Stimulated activated naive CD4-positive, alpha-beta T cell (primary cell): ENCODE results near the gene HRH4.

Experiments
- DNase-seq, 6 experiments: peaks; one replicate each; lab custom pipeline; 2025; lab: John Stamatoyannopoulos, UW

Gene HRH4, protein sequence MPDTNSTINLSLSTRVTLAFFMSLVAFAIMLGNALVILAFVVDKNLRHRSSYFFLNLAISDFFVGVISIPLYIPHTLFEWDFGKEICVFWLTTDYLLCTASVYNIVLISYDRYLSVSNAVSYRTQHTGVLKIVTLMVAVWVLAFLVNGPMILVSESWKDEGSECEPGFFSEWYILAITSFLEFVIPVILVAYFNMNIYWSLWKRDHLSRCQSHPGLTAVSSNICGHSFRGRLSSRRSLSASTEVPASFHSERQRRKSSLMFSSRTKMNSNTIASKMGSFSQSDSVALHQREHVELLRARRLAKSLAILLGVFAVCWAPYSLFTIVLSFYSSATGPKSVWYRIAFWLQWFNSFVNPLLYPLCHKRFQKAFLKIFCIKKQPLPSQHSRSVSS

DNA sequence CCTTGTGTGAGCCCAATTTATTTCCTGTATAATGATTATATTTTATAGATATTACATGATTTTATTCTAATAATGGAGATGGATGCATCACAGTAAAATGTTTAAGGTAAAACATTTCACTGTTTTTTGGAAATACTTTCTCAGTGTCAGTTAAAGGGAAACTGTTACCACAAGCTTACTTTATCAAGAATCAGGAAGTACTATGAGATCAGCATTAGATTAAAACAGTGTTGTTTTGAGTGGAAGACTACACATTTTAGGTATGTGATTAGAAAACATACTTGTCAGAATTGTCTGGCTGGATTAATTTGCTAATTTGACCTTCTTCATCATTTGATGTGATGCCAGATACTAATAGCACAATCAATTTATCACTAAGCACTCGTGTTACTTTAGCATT lies at the start of gene HRH4:
Gene HRH4, plus strand, starts transcription at position 250 of the 400 bp plus-strand sequence. Its CDS starts 92 bp downstream, at position 342.
- no peak for DNase-seq

DNA sequence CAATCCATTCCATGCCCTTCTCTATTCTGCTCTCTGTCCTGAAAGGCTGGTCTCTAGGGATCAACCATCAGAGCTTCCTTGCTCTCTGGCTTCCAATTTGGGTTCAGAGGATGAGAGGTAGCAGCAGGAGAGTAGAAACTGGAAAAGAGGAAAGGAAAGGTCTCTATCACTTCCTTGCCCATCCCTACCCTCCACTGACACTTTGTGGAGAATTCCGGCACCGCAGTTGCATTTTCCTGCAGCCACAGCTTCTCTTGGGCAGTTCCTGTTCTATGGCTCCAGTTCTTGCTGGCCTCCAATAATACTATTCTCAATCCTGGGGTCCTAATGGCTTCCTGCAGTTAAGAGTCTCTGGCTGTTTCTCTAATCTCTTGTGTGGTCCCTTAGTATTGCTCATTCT lies 47.3 kb upstream of the HRH4 start:
- no peak for DNase-seq

GRCh38 chr18:24414349-24415003 lies 46.0 kb upstream of the HRH4 start:
- no peak for DNase-seq

DNA sequence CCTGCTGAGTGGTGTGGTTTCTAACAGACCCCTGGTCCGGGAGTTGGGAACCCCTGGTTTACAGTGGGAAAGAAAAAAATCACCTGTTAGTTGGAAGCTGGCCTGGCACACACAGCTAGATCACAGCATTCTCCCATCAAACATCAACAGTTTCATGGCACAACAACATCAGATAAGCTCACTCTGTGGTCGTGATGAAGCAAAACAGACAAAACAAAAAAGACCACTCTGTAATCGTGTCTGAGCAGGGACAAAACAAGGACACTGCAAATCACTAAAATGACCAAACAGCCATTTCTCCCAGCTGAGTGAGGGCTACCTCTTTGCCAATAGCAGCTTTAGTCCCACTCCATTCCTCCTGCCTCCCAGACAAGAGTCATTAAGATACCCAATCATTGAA lies 43.0 kb upstream of the HRH4 start:
- DNase-seq, result no peak

- no peak for DNase-seq
Measured at GRCh38 chr18:24420551-24420950, 39.9 kb upstream of the HRH4 start.

- no peak for DNase-seq
Measured at GRCh38 chr18:24421831-24422230, 38.6 kb upstream of the HRH4 start.

DNA sequence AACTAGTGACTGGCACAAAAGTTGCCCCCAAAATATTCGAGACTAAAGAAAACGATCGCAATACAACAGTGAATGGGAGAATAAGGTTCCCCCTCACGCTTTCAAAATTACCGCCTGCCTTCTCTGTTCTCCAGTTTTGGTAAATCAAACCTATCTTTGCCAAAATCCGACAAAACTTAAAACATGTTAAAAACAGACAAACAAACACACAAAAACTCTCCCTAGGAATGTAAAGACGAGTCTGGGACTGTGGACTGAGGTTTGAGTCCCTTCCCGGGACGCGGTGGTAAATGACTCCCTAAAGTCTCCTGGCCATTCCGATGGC lies 34.4 kb upstream of the HRH4 start:
- no peak for DNase-seq

DNA sequence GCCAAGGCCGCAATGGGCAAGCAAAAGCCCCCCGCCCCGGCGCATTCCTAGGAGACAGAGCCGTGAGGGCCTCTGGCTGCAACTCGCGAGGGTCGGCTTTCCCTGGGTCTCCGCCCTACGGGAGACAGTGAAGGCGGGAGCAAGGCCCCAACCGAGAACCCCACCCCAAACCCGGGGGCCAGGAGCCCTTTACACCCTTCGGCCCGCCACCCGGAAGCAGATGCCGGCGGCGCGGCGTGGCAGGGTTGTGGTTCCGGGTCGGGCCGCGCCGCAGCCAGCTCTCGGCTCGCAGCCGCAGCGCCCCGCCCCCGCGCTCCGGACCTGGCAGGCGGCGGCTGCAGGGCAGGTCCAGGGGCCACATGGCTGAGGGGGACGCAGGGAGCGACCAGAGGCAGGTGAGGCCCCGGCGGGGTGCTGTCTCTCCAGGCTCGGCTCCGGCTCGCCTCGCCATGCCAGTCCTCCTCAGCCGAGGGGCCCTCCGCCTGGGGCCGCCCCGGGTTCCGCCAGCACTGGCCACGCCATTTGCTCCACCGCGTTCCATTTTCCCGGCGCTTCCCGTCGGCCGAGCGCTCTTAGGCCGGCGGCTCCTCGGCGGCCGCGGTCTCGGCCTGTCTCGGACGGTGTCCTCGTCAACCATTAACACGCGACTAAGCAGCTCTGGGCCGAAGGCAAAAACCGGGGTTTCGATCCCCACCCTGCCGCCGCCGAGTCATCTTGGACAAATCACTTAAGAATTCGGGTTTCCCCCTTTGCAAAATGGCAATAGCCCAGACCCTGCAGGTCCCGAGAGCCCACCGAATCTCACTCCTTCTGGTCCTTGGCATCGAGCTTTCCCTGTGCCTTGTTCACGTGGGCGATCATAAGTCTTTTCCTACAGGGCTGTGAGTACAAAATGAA lies 33.8 kb upstream of the HRH4 start, which contains the start of gene IMPACT:
Gene IMPACT, plus strand, starts transcription at position 273 of the 897 bp plus-strand sequence. Its CDS starts 87 bp downstream, at position 360.
- DNase-seq, result peak; percentile 57 to 80 (median 62)

DNA sequence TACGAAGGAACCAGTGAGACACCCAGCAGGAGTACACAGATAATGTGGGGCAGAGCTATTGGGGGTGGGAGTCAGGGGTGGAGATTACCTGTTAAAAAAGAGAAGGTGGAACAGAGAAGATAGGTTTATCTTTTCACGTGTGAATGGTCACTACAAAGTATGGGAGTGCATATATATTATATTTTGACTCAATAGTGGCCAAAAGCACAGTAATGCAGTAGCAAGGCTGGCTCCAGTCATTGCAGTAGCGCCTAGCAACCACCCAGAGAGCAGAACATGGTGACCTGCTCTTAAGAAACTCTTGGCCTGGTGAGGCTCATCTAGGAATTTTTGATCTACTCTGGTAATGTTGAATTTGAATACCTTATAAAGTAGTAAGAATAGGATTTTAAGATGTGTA lies 33.0 kb upstream of the HRH4 start:
- no peak for DNase-seq

DNA sequence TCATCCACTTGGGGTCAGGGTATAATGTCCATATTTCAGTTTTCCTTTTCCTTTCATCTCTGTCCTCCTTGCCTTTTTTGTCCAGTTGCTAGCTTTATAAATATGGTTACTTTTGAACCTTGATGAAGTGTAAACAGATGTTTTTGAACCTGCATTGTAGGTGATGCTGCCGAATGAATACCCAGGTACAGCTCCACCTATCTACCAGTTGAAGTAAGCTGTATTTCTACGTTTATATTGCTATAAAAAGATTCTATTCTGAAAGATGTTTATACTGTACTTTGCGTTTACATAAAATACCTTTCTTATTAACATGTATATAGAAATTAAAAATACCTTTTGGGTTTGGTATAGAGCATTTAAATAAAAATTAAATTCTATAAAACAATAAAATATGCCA lies 31.7 kb upstream of the HRH4 start:
- no peak for DNase-seq

- no peak for DNase-seq
Measured at GRCh38 chr18:24429188-24429587, 31.2 kb upstream of the HRH4 start.

DNA sequence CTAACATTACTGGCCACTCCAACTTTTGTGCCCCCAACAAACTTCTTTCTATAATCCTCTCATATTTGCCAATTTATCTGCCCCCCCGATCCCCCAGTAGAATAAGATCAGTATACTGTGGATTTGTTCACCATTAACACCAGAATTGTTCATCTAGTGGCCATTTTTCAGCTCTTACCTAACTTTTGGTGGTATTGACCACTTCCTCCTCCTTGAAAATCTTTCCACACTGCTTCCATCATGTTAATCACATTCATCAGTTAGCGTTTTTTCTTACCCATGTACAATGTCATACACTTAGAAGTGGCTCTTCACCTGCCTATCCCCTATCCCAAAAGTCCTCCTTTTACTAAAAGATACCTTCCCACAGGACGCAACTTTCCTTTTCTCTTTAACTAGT lies 27.8 kb upstream of the HRH4 start:
- DNase-seq, result no peak

DNA sequence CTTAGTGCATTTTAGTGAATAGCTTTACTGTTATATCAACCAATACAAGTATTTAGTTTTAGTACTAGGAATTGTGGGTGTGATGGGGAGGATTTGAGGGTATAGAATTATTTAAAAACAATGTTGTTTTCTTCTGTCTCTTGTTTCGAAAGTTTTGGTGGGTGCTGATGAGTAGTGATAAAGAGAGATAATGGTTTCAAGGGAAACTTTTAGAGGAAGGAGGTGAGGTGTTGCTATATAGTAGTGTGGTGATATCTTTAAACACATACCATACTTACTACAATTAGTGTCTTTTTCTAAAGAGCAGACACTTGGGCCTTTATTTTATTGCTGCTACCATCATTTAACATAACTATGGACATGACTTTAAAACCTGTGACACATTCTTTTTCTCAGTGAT lies 23.5 kb upstream of the HRH4 start:
- DNase-seq, result no peak

GRCh38 chr18:24443870-24444269 lies 16.6 kb upstream of the HRH4 start:
- DNase-seq, result no peak

GRCh38 chr18:24446453-24446852 lies 14.0 kb upstream of the HRH4 start:
- DNase-seq, result no peak

DNA sequence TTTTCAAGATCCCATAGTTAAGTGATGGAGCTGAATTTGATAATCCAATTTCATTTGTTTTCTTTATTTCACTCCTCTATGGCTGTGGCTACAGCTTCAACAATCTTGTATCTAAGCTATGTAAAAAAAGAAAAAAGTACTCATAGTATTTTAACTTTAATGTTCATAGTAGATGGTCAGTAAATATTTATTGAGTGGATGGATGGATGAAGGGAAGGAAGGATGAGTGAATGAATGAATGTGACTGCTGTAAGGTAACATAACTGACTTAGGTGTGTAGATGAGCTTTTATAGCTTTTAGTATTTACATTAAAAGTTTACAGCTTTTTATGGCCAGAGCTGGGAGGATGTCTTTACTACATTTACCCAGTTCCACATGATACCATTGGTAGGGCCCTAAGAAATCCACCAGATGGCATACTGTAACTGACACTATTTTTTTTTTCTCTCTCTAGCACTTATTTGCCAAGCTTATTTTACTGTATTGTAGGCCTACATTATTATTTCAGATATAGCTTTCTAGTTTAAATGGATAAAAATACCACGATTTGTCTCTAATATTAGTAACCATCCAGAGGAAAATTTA lies 13.4 kb upstream of the HRH4 start:
- DNase-seq, result no peak

- DNase-seq, result no peak
Measured at GRCh38 chr18:24447961-24448360, 12.5 kb upstream of the HRH4 start.

GRCh38 chr18:24456549-24456948 lies 3.9 kb upstream of the HRH4 start:
- no peak for DNase-seq

GRCh38 chr18:24459772-24460171 lies 665 bp upstream of the HRH4 start:
- no peak for DNase-seq

GRCh38 chr18:24461996-24462395 lies 1.6 kb downstream of the HRH4 start:
- no peak for DNase-seq

GRCh38 chr18:24462838-24463775 lies 2.7 kb downstream of the HRH4 start:
- DNase-seq, result no peak
